Caki2 (cell line): ENCODE data around the gene ERBB4. TPM values are rescaled to one million over a fixed set of nuclear protein-coding genes. Genes with fewer than 3 reads are reported as not detected.

Source experiments
- DNase-seq: peaks from one replicate; pipeline ENCODE4 v3.0.0-alpha.2; 2015; ENCODE audit warnings: low read depth
- in situ Hi-C: cut with HindIII; loops from 2 replicates; pipeline ENCODE4 v1.10.0; 2016; ENCODE audit warnings: low sequenced_read_pairs, low pct_unique_long_range_greater_than_20kb, mixed read lengths
- total RNA-seq: library from RNA; depleted of rRNA; stranded (reverse); fragments of >200 nt; shearing (Covaris generic); gene quantifications from 2 replicates; pipeline ENCODE4 v1.2.3, GENCODE V29; 2014; ENCODE audit warnings: low replicate concordance

Gene ERBB4
- total RNA-seq, 1 experiment from 2014 or later: 0.10 TPM

GRCh38 chr2:212088353-212088752 is 450.2 kb downstream of the ERBB4 start:
- in situ Hi-C loops: no loop called here
- DNase-seq: no peak

DNA sequence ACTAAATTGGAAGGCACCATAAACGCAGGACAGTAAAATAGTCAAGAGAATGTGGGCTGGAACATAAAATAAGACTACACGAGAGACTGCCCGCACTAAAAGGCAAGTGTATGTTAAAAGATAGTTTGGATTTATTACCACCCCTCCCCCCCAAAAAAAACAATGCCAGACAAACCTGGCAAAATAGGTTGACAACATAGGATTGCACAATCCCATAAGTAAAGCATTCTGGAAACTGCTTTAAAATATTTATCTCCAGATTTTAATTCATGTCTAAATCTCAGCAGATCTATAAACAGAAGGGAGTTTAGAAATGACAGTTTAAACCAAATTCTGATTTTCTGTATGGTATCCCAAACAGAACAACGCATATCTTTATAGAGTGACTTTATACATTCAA is 455.1 kb downstream of the ERBB4 start:
- DNase-seq: no peak
- in situ Hi-C loops: no loop called here

DNA sequence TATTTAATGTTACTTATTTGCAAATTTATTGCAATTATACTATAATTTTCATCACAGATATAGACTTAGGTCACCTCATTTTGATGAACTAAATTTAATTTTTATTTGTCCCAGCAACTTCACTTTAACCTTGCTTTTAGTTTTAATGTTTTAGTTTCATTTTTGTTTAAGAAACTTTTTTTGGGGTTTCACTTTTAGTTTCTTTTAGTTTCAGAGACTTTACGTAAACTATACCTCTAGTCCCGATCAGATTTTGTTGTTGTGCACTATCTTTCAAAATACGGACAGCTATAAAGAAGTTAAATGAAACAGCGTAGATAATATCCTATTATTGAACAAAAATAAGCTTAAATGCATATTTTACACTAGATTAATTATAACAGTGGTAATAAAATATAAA is 460.5 kb downstream of the ERBB4 start:
- in situ Hi-C loops: no loop called here

GRCh38 chr2:212076456-212076855 is 462.1 kb downstream of the ERBB4 start:
- no peak for DNase-seq
- in situ Hi-C loops: no loop called here

More for the DNA sequence above, 460.5 kb downstream of the ERBB4 start:
- no peak for DNase-seq

GRCh38 chr2:212073360-212073759 is 465.2 kb downstream of the ERBB4 start:
- in situ Hi-C loops: no loop called here
- DNase-seq: no peak

DNA sequence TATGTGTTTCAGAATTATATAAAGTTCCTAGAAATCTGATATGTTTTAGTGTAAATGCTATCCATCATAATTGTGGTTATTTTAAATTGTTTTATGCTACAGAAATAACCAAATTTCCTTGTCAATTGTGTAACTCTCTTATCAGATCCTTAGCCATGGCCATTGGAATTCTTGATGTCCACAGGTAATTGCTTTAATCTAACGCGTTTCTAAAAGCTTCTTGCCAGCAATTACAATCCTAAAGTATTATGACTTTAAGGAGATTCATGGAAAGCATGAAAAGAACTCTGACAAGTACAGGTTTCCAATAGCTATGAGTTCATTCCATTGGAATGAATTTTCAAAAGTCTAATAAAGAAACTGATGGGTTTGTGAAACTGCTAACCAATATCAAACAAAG is 472.1 kb downstream of the ERBB4 start:
- in situ Hi-C loops: no loop called here

DNA sequence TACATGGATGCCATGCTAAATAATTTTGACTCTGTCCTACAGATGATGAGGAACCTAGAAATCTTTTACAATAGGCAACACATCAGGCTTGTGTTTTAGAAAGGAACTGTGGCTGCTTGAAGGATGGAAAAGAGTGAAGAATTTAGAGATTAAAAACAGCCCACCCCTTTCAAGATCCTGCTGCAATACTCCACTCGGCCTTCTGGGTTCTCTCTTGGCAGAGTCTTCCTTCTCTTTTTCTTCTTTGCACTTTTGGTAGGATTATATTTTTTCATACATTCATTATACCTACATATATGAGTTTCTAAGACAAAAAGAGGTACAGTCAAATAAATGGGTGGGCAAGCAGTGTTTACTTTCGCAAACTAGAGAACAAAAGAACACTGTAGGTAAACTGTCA is 474.3 kb downstream of the ERBB4 start:
- in situ Hi-C loops: no loop called here
- no peak for DNase-seq

More for the DNA sequence above, 472.1 kb downstream of the ERBB4 start:
- DNase-seq: no peak

DNA sequence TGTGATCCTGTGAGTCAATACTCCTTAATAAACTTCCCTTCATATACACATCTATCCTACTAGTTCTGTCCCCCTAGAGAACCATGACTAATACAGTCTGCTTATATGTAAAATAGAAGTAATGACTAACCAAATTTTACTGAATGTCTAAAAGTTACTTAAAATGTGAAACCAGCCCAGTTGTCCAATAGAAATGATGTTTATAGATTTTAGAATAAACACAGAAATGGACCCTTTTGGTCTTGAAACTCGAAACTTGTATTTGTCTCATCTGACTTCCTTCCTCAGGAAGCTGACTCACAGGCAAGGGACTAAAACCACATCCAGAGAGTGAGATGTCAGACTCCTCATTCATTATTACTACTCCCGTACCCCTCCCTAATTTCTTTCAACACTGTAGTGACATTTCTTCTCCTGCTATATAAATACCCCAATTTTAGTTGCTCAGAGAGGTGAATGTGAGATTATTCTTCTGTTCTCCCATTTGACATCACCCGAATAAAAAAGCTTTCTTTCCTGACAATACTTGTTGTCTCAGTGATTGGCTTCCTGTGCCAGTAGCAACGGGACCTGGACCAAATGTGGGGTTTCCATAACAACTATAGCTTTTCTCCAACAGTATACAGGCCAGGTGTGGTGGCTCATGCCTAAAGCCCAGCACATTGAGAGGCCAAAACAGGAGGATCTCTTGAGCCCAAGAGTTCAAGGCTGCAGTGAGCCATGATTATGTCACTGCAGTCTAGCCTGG is 486.0 kb downstream of the ERBB4 start:
- in situ Hi-C loops: no loop called here
- no peak for DNase-seq

GRCh38 chr2:212050871-212051270 is 487.7 kb downstream of the ERBB4 start:
- in situ Hi-C loops: no loop called here
- no peak for DNase-seq

DNA sequence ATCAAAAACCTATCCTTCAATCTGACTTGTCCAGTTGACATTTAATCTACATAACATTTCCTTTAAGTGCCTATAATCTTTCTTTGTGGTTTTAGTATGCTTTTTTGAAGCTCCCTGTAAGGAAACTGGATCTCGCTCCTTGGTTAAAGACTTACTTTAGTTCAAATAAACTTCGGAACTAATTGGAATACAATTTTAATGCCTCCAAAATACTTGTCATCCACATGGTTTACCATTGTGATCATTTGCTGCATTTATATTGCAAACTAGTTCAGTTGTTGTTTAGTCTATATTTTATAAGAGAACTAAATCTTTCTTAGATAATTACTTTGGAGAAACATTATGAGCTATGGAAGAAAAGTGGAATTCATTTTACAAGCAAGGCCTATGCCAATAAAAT is 496.0 kb downstream of the ERBB4 start:
- in situ Hi-C loops: no loop called here
- no peak for DNase-seq

GRCh38 chr2:212037062-212037461 is 501.5 kb downstream of the ERBB4 start:
- DNase-seq: no peak
- in situ Hi-C loops: no loop called here

GRCh38 chr2:212034841-212035585 is 503.6 kb downstream of the ERBB4 start:
- no peak for DNase-seq
- in situ Hi-C loops: no loop called here

DNA sequence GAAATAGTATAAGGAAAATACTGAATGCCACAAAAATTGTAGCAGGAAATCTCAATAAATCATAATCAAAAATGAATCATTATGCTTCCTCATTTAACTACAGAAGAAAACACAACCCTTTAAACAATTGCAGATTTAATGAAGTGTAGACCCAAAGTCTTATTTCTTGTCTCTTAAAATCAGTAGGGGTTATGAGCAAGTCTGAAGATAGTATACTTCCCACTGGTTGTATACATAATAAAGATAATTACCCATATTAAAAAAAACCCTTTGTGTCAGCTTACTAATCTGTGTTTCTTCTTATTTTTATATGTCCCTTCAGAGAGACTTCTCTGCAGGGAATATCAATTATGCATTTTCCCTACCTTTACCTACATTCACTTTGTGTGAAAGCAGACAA is 504.7 kb downstream of the ERBB4 start:
- DNase-seq: no peak
- in situ Hi-C loops: no loop called here

- DNase-seq: no peak
- in situ Hi-C loops: no loop called here
Observed at GRCh38 chr2:212032536-212033219, 505.9 kb downstream of the ERBB4 start.

GRCh38 chr2:212032032-212032431 is 506.6 kb downstream of the ERBB4 start:
- in situ Hi-C loops: no loop called here
- DNase-seq: peak; percentile 15

GRCh38 chr2:212030709-212031108 is 507.9 kb downstream of the ERBB4 start:
- in situ Hi-C loops: no loop called here

GRCh38 chr2:212028798-212029394 is 509.7 kb downstream of the ERBB4 start:
- in situ Hi-C loops: no loop called here
- no peak for DNase-seq

More at GRCh38 chr2:212030709-212031108, 507.9 kb downstream of the ERBB4 start:
- no peak for DNase-seq

DNA sequence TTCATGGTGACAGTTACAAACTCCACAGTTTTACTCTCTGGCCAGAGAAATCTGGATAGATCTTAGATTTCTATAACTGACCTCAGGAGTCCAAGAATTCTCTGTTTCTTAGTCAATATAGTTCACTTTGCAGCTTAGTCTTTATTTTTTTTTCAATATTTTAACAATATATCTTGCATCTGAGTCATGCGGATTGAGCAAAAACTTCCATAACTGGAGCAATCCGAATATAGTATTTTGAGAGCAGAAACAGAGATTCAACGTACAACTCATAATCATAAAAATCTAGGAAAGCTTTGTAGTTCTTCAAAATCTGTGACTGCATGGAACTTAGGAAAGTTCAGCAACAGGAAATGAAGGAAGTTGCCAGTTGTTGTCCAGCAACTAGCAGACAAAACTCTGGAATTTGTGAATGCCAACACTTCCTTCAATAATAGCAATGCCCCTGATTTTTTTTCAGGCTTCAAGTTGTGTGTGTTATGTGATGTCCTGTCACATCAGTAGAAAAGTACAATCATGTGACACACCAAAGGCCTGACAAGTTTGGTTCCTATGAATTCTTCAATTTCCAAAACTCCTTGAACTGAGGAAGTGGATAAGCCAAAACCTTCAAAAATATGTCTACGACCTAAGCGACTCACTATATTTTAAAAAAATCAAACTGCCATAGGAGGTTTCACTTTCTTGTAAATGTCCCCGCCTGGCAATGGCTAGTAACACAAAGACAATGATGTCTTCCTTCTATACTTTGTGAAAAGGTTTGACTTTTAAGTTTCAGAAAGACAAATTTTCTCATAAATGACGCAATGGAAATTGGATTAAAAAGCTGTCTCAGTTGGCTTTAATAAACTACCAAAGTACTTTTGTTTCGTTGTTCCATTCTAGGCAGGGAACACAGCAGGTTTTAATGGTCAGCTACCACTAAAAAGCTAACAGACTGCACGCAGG is 510.6 kb downstream of the ERBB4 start:
- no peak for DNase-seq
- in situ Hi-C loops: no loop called here
